Stomach (tissue), 4 donors: Measurements from ENCODE around the gene UCHL5.

ENCODE experiments used
- POLR2A ChIP-seq, 4 donors: fragments of 450-650 bp; IDR thresholded peaks; one replicate each; pipeline ENCODE4 v1.6.1; 2016; ENCODE audit warnings: antibody characterized with exemption in 4 of 4, control low read depth in 2 of 4, mild to moderate bottlenecking in 1 of 4, moderate library complexity in 1 of 4
- POLR2AphosphoS5 ChIP-seq, 3 donors: sonication (generic); formaldehyde crosslinking; IDR thresholded peaks; one replicate each; pipeline ENCODE4 v1.6.1; 2016; ENCODE audit warnings: antibody characterized with exemption in 3 of 3
- TF ChIP-seq, protein P1 (sequence below), 7 experiments: fragments of 450-650 bp in 4 of 7; fragments of 200-600 bp in 3 of 7; sonication (generic) in 3 of 7; IDR thresholded peaks; one replicate each; pipeline ENCODE4 v1.5.1; 2016 to 2019; ENCODE audit warnings: antibody characterized with exemption in 7 of 7, control low read depth in 2 of 7, mild to moderate bottlenecking in 1 of 7

DNA sequence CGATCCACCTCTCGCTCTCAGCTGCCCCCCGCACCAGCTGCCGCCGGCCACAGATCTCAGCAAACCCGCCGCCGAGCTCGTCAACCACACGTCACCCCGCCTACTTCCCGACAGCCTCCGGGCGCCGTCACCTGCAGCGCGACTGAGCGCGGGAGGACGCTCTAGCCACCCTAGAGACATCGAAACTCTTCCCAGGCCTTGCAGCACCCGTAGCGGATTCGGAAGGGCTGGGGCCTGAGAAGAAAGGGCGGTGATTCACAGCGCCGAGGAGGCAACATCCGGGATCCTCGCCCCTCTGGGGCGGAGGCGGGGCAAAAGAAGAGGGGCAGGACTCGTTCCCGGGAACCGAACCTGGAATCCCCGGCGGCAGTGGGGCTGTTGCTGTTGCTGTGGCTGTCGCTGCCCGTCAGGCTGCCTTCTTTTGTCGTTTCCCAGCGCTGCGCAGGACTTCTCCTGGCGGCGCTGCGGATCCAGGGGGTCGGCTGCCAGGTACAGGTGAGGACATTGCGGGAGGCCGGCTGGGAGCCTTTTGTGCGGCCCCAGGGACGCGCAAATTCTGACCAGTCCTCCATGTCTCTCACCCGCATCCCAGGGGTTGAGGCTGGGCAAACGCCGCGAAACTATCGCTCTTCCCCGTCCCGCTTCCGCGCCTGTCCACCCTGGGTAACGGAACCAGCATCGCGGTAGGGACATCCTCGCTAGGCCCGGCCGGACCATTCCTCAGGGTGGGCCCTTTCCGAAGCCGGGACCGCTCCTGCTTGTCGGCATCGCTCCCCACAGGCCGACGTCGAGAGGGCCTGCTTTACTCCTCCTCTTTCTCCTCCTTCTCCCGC is at the start of gene UCHL5, which contains the start of gene RO60:
- TF ChIP-seq POLR2A (IDR thresholded peaks at IDR 0.05) = peak in 2 of 4 donors; percentile 34 to 54
- TF ChIP-seq, protein P1, sequence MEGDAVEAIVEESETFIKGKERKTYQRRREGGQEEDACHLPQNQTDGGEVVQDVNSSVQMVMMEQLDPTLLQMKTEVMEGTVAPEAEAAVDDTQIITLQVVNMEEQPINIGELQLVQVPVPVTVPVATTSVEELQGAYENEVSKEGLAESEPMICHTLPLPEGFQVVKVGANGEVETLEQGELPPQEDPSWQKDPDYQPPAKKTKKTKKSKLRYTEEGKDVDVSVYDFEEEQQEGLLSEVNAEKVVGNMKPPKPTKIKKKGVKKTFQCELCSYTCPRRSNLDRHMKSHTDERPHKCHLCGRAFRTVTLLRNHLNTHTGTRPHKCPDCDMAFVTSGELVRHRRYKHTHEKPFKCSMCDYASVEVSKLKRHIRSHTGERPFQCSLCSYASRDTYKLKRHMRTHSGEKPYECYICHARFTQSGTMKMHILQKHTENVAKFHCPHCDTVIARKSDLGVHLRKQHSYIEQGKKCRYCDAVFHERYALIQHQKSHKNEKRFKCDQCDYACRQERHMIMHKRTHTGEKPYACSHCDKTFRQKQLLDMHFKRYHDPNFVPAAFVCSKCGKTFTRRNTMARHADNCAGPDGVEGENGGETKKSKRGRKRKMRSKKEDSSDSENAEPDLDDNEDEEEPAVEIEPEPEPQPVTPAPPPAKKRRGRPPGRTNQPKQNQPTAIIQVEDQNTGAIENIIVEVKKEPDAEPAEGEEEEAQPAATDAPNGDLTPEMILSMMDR (IDR thresholded peaks at IDR 0.05) = peak in 1 of 7 experiments; percentile 18
- peak; percentile 94 to 99 (median 99) for TF ChIP-seq POLR2AphosphoS5 (IDR thresholded peaks at IDR 0.05)
